Memory B cell (primary cell): ENCODE results near the gene MAP4K2.

Source experiments
- ATAC-seq: fragments of 150-1000 bp; cut with Tn5 transposase; 2 replicates; pipeline ENCODE4 v1.10.0; 2021; ENCODE audit warnings: low read depth, mild to moderate bottlenecking, moderate library complexity
- DNase-seq, 2 donors: peaks; one replicate each; pipeline ENCODE4 v3.0.0; 2022; ENCODE audit warnings: low spot score in 2 of 2
- H3K27ac Mint-ChIP-seq: one replicate; pipeline ENCODE4 v1.8.0; 2022; ENCODE audit warnings: mild to moderate bottlenecking, moderate library complexity, mixed read lengths
- H3K27me3 Mint-ChIP-seq: one replicate; pipeline ENCODE4 v1.8.0; 2022; ENCODE audit warnings: mixed read lengths
- H3K36me3 Mint-ChIP-seq: one replicate; pipeline ENCODE4 v1.8.0; 2022; ENCODE audit warnings: mild to moderate bottlenecking, mixed read lengths
- H3K4me1 Mint-ChIP-seq: one replicate; pipeline ENCODE4 v1.8.0; 2022; ENCODE audit warnings: mixed read lengths
- H3K4me3 Mint-ChIP-seq: one replicate; pipeline ENCODE4 v1.8.0; 2022; ENCODE audit warnings: mild to moderate bottlenecking, moderate library complexity, mixed read lengths
- H3K9me3 Mint-ChIP-seq: one replicate; pipeline ENCODE4 v1.8.0; 2022; ENCODE audit warnings: mixed read lengths

MAP4K2 gene

DNA sequence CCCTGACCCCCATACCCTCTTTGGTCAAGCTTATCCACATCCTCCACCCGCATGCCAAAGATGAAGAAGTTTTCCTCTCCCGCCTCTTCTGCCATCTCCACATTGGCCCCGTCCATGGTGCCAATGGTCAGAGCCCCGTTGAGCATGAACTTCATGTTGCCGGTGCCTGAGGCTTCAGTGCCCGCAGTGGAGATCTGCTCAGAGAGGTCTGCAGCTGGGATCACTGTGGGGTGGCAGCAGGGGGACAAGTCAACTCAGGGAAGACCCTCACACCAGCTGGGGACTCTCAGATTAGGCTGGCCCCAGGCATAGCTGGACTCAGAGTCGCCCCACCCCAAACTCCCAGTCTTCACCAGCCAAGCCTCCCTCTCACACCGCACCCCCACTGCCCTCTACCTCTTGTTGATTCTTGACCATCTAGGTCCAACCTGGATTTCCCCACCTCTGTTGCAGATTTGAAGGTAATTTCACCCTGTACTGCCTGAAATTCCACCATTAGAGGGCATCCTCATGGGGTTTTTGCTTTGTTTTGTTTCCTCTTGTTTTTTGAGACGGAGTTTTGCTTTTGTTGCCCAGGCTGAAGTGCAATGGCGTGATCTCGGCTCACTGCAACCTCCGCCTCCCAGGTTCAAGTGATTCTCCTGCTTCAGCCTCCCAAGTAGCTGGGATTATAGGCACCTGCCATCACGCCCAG lies 52.5 kb downstream of the MAP4K2 start:
- Mint-ChIP-seq H3K9me3 (no peaks in the 10 kb centered on the region), H3K4me3 (peak overlapping the region; percentile 11), H3K27ac (peak overlapping the region; percentile 3), H3K4me1 (peaks cover 26% of the 10 kb centered on the region), H3K27me3 (no peaks in the 10 kb centered on the region), H3K36me3 (peaks cover 12% of the 10 kb centered on the region)
- ATAC-seq, result no peak
- no peak for DNase-seq

DNA sequence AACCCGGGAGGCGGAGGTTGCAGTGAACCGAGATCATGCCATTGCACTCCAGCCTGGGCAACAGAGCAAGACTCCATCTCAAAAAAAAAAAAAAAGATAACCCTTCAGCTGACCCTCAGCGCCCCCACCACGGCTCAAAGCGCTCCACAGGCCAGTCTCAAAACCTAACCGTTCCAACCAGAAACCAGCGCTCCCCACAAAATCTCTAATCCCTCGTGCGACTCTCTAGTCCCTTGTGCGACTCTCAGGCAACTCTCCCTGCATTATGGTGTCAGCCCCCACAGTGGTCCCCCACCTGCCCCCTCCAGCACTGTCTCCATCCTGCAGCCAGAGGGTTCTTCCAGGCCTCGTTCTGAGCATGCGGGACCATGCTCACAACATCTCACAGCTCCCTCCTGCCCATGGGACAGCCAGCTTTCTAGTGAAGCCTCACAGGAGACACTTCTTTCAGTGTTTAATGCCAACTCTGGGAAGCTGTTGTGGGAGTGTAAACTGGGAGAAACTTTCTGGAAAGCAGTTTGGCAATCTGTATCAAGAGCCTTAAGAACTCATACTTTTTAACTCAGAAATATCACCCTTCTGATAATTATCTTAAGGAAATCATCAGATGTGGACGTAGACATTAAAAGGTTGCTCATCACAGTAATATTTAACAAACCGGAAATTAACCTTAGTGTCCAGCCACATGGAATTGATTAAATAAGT lies 54.9 kb downstream of the MAP4K2 start:
- peak overlapping the region; percentile 53 for H3K4me3 Mint-ChIP-seq
- peaks cover 31% of the 10 kb centered on the region for H3K4me1 Mint-ChIP-seq
- ATAC-seq, result no peak
- peak overlapping the region; percentile 79 for H3K27ac Mint-ChIP-seq
- H3K27me3 Mint-ChIP-seq, result no peaks in the 10 kb centered on the region
- H3K9me3 Mint-ChIP-seq, result no peaks in the 10 kb centered on the region
- H3K36me3 Mint-ChIP-seq, result peaks cover 11% of the 10 kb centered on the region
- no peak for DNase-seq

DNA sequence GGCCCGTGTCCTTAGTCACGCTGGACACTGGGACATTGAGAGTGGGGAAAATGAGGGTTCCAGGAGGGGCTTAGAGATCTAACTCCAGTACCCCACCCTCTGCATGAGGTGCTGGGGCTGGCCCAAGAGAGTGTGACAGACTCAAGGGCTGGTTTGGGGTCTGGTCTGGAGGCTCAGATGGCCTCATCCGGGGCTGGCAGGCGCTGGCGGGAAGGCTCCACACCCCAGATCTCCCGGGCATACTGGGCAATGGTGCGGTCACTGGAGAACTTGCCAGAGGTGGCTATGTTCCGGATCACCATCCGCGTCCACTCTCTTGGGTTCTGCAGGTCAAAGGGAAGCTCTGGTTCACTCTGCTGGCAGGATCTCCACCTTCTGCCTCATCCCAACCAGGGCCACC lies 56.5 kb downstream of the MAP4K2 start:
- no peak for DNase-seq
- Mint-ChIP-seq H3K36me3 (peaks cover 5% of the 10 kb centered on the region), H3K27ac (peak overlapping the region; percentile 97), H3K9me3 (no peaks in the 10 kb centered on the region), H3K4me1 (peaks cover 29% of the 10 kb centered on the region), H3K27me3 (no peaks in the 10 kb centered on the region), H3K4me3 (peak overlapping the region; percentile 90)
- no peak for ATAC-seq

DNA sequence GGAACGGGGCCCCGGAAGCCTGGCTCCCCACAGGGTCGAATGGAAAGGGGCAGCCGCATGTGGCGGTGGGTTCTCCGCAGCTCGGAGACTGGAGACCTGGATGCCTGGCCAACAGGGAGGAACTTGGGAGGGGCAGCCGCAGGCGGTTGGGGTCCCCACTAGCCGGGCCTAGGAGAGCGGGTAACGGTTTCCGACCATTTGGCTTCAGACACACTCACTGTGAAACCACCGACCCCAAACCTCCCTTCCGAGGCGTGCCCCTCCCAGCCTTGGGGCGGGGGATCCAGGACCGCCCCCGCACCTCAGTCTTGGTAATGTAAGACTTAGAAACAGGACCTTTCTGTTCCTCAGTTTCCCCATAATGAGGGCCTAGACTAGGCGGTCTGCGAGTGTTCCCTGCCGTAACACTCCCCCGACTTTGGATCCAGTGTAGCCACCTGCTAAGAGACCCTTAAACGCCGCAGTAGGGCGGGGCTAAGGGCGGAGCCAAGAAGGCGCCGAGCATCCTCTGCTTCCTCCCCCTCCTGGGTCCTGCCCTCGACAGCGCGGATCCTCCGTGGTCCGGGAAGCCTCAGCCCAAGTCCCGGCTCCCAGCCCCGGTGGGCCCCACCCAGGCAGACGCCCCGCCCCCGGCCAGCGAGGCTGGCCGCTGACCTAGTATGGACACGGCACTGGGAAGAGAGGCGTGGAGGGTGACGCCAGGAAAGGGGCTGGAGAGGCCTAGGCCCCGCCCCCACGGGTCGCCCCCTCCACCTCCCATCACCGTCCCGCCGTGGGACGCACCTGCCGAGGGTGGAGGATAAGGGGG lies 57.3 kb downstream of the MAP4K2 start:
- H3K27ac Mint-ChIP-seq, result peak overlapping the region; percentile 97
- no peaks in the 10 kb centered on the region for H3K9me3 Mint-ChIP-seq
- ATAC-seq, result peak; percentile 42
- H3K36me3 Mint-ChIP-seq, result peaks cover 6% of the 10 kb centered on the region
- no peaks in the 10 kb centered on the region for H3K27me3 Mint-ChIP-seq
- peak overlapping the region; percentile 90 for H3K4me3 Mint-ChIP-seq
- peaks cover 31% of the 10 kb centered on the region for H3K4me1 Mint-ChIP-seq
- peak; percentile 78 to 87 for DNase-seq

DNA sequence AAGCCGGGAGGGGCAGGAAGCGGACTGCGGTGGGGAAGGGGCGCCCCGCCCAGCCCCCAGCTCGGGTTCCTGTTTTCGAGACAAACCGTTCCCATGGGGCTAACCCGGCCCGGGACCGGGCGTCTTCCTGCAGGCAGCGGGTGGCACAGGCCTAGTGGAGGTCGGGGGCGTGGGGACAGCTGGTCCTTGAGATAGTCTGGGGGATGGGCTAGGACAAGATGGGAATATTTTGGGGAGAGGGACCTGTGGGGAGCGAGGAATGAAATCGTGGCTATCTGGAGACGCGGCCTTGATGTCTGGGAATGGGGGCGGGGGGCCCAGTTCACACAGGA lies 57.9 kb downstream of the MAP4K2 start:
- Mint-ChIP-seq H3K9me3 (no peaks in the 10 kb centered on the region), H3K27me3 (no peaks in the 10 kb centered on the region), H3K27ac (peak overlapping the region; percentile 97), H3K4me1 (peaks cover 32% of the 10 kb centered on the region), H3K4me3 (peak overlapping the region; percentile 90), H3K36me3 (peaks cover 7% of the 10 kb centered on the region)
- peak in 1 of 2 donors; percentile 92 for DNase-seq
- peak; percentile 50 for ATAC-seq

DNA sequence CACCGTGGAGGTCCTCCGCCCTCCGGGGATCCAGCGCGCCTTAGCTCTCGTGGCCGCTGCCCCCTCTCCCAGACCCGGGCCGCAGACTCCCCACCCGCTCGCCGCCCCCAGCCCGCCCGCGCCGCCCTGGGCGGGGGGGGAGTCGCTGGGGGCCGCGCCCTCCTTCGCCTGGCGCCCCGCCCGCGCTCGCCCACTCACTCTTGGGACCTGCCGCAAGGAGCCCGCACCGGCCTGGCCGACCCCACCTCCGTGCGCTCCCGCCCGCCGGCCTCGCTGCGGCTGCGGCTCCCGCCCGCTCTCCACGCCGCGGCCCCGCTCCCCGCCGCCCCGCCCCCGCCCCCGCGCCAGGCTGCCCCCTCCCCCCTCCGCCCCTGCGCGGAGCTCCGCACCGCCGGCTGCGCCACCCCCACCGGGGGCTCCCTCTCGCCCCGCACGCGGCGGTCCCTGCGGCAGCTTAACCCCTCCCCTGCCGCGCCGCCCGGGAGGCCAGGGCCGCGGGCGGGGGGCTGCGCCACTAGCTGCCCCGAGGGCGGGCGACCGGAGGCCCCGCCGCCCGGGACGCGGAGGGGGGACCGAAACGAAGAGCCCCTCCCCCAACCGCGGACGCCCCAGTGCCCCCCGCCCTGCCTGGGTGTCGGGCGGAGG lies 58.3 kb downstream of the MAP4K2 start:
- peaks cover 10% of the 10 kb centered on the region for H3K36me3 Mint-ChIP-seq
- H3K27ac Mint-ChIP-seq, result peak overlapping the region; percentile 97
- no peaks in the 10 kb centered on the region for H3K27me3 Mint-ChIP-seq
- no peaks in the 10 kb centered on the region for H3K9me3 Mint-ChIP-seq
- H3K4me3 Mint-ChIP-seq, result peak overlapping the region; percentile 94
- DNase-seq (no peak), ATAC-seq (peak; percentile 5)
- peaks cover 34% of the 10 kb centered on the region for H3K4me1 Mint-ChIP-seq

DNA sequence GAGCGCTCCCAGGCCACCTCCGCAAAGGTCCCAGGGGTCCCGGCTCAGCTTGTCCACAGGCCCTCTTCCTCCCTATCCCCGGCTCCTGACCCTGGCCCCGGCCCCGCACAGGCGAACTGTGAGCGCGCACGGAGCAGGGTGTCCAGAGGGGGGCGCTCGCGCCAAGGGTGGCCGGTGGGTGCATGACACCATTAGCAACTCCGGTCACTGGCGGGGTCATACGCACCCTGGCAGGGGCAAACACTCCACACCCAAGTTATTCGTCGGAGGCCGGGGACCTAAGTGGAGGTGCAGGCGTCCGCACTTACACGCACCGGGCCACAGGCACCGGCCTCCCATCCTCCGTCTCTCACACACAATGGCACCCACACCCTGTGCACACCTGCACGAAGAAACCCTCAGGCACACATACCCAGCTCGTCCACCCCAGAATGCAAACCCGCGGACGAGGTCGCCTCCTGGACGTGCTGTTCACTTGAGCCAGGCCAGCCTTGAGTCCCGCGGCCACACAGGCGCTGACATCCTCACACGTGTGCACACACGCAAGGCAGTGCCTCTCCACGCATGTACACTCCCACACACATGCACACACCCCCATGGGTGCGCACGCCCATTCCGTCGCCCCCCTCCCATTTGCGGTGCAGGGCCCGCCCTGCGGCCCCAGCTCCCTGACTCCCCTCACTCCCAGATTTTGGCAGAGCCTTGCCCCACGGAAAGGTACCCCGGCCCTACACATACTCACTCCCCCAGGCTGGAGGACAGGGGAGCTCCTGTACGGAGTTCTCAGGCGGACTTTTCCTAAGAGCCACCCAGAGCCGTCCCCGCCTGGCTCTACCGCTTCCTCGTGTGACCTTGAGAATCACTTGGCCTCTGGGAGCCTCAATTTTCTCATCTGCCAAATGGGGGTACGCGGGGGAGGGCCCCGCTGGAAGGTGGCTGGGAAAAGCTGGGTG lies 59.1 kb downstream of the MAP4K2 start, which contains the start of gene RASGRP2:
TSS of gene RASGRP2 (minus strand) at position 552 of the 953 bp plus-strand sequence. CDS start 1,276 bp downstream, outside the sequence.
- Mint-ChIP-seq H3K4me3 (peak within 1 kb of the TSS; percentile 94), H3K4me1 (peaks cover 38% of the 10 kb centered on the region), H3K27ac (peak within 1 kb of the TSS; percentile 97), H3K9me3 (no peaks in the 10 kb centered on the region), H3K36me3 (peaks cover 14% of the 10 kb centered on the region), H3K27me3 (no peaks in the 10 kb centered on the region)
- DNase-seq (peak; percentile 93 to 97), ATAC-seq (peak; percentile 50)

DNA sequence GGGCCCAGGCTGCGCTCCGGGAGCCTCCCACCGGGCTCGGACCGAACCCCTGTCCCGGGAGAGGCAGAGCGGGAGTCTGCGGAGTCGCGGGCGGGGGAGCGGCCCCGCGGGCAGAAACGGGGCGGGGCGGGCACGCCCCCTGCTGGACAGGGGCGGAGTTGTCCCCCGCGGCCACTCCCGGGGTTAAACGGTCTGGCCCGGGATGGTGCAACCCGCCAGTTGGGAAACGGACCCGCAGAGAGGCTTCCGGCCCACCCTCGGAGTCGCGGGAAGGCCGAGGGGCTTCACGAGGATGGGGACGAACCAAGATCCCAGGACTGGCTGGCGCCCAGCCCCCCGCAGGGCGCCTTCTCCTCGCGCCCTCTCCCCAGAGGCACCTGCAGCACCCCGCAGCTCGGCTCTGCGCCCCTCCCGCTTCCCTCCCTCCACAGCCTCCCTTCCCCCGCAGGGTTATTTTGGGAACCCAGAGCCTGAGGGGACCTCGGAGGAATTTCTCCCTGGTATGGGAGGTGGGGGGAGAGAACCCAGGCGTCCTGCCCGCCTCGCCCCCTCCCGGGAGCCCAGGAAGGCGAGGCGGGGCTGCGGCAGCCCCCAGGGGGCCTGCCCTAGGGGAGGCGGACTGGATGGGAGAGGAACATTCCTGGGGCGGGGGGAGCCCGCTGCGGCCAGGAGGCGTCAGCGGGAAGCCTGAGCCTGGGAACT lies 60.0 kb downstream of the MAP4K2 start:
- H3K9me3 Mint-ChIP-seq, result no peaks in the 10 kb centered on the region
- peaks cover 14% of the 10 kb centered on the region for H3K36me3 Mint-ChIP-seq
- H3K27me3 Mint-ChIP-seq, result no peaks in the 10 kb centered on the region
- peaks cover 35% of the 10 kb centered on the region for H3K4me1 Mint-ChIP-seq
- H3K4me3 Mint-ChIP-seq, result peak overlapping the region; percentile 94
- DNase-seq (peak; percentile 83 to 95), ATAC-seq (peak; percentile 10)
- H3K27ac Mint-ChIP-seq, result peak overlapping the region; percentile 96

DNA sequence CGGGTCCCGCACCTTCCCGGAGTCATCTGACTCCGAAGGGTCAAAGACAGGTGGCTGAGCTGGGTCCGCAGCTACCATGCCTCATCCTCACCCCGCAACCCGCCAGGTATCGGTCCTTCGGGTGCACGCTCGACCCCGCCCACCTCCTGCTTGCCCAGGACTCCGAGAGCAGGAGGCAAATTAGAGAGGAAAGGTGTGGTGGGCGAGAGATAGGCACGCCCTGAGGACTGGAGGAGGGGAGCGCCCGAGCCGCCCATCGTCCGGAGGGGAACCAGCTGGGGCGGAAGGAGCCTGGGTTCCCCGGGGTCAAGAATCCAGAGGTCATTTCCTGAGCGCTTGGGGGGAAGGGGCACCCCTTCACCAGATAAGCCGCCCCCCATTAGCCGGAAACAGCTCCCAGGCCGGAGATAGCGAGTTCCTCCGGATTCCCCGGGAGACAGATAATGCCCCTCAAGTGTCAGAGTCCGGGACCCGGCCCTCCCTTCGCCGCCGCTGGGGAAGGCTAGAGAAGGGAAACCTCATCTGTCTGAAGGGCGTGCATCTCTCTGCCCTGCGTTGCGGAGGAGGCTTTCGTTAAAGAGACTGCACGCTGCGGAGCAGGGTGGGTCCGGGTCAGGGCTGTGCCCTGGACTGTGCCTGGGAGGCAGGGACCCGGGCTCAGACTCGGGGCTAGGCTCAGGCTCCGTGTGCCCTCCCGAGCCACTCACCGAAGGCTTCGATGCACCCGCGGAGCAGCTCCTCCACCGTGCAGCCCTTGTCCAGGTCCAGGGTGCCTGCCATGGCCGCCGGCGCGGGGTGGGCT lies 60.7 kb downstream of the MAP4K2 start:
- ATAC-seq (no peak), DNase-seq (no peak)
- Mint-ChIP-seq H3K36me3 (peaks cover 14% of the 10 kb centered on the region), H3K27ac (peak overlapping the region; percentile 77), H3K27me3 (no peaks in the 10 kb centered on the region), H3K4me1 (peaks cover 33% of the 10 kb centered on the region), H3K4me3 (peak overlapping the region; percentile 94), H3K9me3 (no peaks in the 10 kb centered on the region)

DNA sequence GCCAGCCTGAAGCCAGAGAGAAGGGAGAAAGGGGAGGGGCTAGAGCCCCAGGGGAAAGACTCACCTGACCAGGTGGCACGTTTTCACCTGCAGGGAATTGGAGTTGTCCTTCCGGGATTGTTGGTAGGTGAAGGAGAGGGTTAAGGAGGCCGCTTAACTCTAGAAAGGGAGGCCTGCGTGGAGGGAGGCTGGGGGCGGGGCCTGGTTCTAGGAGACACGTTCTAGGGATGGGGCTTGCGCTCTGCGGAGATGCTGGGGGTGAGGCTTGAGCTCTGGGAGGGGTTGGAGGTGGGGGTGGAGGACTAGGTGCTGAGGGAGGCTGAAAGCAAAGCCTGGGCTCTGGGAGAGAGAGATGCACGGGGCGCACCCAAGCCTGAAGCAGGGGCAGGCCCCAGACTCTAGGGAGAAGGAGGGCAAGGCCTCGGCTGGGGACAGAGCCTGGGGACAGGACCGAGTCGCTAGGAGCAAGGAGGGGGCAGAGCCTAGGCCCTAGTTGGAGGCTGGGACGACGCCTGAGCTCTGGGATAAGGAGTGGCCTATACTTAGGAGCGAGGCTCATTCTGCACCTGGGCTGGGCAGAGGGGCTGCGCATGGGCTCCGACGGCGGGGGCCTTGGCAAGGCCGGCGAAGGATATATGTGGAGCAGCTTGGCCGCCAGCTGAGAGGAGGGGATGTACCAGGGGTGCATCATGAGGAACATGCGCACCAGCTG lies 61.5 kb downstream of the MAP4K2 start:
- no peak for ATAC-seq

DNA sequence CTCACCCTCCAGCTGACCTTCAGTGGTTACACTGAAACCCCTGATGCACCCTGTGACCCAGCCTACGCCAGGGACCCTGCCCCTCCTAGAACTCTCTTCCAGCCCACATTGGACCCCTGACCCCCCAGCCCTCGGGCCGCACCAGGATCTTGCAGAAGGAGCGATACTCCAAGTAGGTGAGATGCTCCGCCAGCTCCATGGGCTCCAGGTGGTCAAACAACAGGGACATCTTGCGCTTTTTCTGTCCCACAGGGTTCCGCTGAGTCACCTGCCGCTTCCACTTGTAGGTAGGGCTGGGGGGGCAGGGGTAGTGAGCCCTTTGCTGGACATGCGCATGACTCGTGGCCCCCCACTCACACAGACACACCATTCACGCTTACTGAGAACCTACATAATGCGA lies 63.1 kb downstream of the MAP4K2 start:
- Mint-ChIP-seq H3K27ac (no peak overlapping the region), H3K9me3 (no peaks in the 10 kb centered on the region), H3K4me1 (peaks cover 32% of the 10 kb centered on the region), H3K4me3 (no peak overlapping the region), H3K27me3 (no peaks in the 10 kb centered on the region), H3K36me3 (peaks cover 28% of the 10 kb centered on the region)
- ATAC-seq (no peak), DNase-seq (no peak)

More for the DNA sequence above, 61.5 kb downstream of the MAP4K2 start:
- Mint-ChIP-seq H3K27ac (peak overlapping the region; percentile 77), H3K27me3 (no peaks in the 10 kb centered on the region), H3K4me1 (peaks cover 33% of the 10 kb centered on the region), H3K36me3 (peaks cover 18% of the 10 kb centered on the region), H3K4me3 (peak overlapping the region; percentile 94), H3K9me3 (no peaks in the 10 kb centered on the region)
- no peak for DNase-seq
